GM19238 (cell line): Measurements from ENCODE around the gene CEP104.
A peak's percentile ranks its signal among the peaks of the same experiment; 100 is the strongest.

ENCODE experiments used
- DNase-seq: peaks from one replicate; pipeline ENCODE4 v3.0.0; 2011; ENCODE audit warnings: low spot score; ENCODE audit not compliant: insufficient read length

Gene CEP104

GRCh38 chr1:3779265-3779911 is 77.6 kb downstream of the CEP104 start:
- no peak for DNase-seq

- no peak for DNase-seq
Observed at GRCh38 chr1:3778590-3779264, 78.3 kb downstream of the CEP104 start.

GRCh38 chr1:3777647-3778589 is 79.1 kb downstream of the CEP104 start:
- DNase-seq, result no peak

DNA sequence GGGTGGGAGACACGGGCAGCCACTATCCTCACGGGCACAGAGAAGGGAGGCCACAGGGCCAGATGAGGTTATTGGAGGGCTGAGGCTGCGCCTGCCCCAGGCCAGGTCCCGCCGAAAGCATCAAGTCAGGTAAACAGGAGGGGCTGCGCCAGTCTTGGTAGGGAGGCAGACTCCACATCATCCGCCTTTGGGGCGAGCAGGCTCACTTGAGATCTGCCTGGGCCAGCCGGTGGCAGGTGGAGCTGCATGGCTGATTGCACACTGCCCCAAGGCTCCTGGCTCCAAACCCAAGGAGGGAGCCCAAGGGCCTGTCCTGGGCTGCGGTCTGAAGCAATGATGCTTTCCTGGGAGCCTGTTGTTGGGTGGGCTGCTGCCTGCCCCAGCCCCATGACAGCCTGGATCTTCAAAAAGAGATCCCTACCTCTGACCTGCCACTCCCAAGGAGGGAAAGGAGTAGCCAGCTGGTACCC is 79.9 kb downstream of the CEP104 start:
- no peak for DNase-seq

- no peak for DNase-seq
Observed at GRCh38 chr1:3776231-3776961, 80.6 kb downstream of the CEP104 start.

DNA sequence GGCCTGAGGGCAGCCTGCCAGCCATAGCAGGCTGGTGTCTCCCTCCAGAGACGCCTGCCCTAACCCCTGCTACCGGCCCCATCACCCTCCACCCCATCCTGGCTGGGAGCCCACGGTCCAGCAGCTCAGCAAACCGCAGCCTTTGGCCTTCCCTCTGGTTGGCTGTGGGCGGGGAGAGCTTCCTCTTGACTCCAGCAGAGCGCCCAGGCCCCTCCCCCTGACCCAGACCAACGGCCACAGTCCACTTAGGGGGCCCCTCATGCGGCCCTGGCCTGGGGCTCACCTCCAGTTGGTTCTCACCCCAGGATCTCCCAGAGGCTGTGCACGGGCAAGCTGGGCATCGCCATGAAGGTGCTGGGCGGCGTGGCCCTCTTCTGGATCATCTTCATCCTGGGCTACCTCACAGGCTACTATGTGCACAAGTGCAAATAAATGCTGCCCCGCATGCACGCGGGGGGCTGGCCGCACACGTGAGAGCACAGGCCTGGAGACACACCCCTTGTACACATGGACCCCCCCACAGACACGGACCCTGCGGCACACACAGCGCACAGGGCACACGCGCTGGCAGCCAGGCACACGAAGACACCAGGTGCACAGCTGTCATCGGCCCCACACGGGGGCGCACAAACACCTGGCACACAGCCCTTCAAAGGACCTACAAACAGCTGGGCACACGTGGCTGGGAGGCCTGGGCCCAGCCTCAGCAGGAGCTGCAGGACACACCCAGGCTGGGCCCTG is 81.4 kb downstream of the CEP104 start:
- peak; percentile 62 for DNase-seq

GRCh38 chr1:3774946-3775489 is 82.0 kb downstream of the CEP104 start:
- DNase-seq, result no peak

DNA sequence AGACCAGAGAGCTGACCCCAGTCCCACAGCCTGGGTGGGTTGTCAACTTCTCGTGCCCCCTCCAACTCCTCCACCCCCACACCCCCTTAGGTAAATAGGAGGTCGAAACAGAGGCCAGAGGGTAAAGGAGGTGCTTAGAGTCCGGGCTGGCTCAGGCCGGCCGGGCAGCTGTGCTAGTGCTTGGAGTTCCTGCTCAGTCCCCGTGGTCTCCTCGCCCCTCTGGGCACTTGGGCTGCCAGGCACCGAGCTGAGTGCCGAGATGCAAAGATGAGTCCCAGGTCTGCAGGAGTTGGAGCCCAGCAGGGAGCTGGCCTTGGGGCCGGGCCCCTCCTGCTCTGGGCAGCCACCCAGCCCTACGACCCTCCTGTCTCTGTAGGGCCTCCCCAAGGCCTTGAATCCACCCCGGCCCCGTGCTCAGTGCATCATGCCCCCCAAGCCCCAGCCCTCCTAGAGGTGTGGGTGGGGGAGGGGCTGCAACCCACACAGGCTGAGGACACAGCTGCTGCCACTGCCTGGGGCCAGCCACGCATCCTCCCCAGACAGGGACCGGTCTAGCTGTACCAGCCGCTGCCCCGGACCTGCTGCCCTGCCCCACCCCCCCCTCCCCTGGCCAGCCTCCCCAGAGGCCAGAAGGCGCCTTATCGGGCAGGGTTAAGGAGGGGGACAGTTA is 82.6 kb downstream of the CEP104 start:
- DNase-seq, result no peak

- no peak for DNase-seq
Observed at GRCh38 chr1:3773572-3774275, 83.3 kb downstream of the CEP104 start.

DNA sequence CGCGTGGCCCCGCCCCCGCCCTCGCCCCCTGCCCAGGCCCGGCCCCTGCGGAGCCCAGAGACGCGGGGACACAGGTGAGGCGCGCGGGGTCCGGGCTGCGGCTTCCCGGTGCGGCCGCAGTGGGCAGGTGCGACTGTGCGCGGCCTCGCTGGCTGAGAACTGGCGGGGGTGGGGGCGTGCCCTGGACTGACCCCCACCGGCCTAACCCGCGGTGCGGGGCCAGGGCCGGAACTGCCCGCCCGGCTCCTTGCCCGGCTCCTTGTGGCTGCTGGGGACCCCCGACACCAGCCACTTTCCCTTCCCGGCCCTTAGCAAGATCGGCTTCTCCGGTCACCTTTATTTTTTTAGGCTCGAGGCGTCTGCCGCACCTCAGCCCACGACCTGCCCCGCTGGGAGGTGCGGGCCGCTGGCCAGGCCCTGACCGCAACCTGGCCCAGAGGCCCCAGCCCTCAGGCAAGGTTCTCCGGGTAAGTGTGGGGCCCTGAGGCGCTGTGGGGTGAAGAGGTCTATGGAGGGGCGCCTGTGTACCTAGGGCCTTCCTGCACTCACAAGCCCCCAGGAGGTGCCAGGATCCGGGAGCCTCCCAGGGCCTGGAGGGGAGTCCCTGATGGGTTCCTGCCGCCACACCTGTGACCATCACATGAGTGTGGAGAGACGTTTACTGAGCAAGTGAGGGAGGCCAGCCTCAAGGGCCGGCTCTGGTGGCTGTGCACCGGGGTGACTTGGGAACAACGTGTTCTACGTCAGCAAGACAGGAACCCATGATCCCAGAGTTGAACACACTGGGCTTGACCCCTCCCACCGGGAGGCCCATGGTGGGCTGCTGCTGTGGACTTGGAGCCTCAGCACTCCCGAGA is 84.1 kb downstream of the CEP104 start, which contains the start of gene SMIM1:
TSS of gene SMIM1 (plus strand) at position 35 of the 857 bp plus-strand sequence. CDS start 2,625 bp downstream, outside the sequence.
- no peak for DNase-seq

DNA sequence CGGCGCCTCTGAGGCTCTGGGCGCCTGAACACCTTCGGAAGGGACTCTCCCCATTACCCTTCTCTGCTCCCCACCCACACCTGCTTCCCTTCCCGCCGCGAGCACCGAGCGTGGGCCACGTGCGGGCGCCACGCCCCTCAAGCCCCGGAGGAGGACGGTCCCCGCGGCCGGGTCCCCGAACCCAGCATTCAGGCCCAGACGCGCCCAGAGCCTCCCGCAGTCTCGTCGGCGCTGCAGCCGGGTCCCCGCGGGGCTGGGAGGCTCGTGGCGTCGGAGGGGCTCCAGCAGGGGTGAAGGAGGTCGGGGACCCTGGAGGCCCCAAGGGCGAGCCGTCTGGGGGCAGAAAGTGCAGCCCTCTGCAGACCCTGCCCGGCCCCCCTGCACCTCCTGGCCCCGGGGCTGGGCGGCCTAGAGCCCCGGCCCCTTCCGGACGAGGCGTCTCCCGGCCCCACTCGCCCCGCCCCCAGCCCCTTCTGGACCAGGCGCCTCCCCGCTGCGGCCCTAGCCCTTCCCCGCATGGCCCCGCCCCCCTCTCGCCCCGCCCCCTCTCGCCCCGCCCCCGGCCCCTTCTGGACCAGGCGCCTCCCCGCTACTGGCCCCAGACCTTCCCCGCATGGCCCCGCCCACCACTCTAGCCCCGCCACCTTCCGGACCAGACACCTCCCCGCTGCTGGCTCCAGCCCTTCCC is 84.8 kb downstream of the CEP104 start:
- DNase-seq, result peak; percentile 99

GRCh38 chr1:3771108-3772026 is 85.6 kb downstream of the CEP104 start:
- no peak for DNase-seq

DNA sequence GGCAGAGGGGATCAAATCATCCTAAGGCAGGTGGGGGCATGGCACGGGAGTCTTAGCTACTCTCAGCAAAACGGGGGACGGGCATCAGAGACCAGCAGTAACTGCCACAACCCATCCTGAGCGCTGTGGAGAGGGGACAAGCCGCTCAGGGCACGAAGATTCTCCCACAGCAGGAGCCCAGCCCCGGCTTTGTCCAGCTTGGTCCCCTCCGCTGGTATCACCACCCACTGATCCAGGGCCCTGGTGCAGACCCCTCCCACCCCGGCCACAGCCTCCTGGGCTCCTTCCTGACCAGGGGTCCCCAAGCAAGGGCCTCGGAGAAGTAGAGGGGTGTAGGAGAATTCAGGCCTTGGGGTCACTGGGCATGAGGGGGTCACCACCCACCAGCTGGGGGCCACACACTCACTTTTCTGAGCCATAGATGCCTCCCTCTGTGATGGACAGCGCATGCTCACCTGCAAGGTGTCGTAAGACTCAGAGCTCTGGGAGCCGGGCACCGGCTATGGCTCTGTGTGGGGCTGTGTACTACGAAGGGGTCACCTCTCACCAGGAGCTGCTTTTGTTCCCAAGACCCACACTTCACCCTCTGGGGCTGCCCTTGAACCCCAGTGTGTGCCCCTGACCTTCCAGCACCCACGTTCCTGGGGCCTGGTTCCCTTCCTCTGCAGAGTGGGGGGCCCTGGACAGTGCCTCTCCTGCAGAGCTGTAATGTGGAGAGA is 86.8 kb downstream of the CEP104 start:
- DNase-seq, result no peak

DNA sequence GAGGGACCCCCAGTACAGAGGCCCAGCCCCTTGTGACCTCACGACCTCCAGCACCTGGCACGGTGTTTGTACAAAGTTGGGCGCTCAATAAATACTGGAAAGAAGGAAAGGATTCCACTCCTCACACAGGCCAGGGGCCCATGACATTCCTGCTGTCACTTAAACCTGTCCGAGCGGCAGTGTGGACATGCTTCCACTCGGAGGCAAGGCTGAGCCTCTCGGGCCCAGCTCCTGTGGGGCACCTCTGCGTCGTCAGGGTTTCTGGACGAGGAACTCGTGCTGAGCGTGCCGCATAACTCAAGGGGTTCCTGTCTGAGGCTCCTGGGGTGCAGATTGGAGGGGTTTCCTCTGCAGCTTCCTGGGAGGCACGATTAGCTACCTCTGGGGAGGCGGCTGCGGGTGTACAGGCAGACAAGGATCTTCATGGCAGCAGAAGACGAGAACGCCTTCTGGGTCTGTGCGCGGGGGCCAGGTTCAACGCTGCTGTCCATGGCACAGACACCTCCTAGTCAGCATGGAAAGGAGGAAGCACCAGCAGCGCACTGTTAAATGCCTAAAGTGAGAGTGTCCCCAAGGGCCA is 88.1 kb downstream of the CEP104 start:
- no peak for DNase-seq

DNA sequence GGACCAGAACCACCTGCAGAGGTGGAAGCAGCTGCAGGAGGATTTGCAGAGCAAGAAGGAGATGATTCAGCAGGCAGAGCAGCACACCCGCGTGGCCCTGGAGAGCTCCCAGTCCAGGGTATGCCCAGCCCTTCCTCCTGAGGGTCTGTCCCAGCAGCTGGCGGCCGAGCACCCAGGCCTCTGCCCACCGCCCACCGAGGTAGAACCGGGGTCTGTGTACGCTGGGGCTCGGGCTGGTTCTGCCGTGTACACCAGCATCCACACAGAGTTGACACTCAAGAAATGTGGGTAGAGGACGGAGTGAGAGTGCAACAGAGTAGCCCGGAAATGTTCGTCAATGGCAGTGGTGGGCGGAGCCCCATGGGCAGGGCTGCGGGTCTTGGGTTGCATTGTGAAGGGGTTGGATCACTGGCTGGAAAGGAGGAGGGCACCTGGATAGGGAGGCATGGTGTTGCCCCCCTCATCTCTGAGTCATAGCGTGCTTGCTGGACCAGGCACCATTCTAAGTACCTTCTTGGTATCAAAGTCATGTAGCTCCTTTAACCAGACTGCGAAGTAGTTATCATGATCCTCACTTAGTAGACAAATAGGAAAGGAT is 89.6 kb downstream of the CEP104 start:
- DNase-seq, result no peak
